Gastroesophageal sphincter (tissue), 4 donors: ENCODE results near the gene NIPAL4. TPM values are rescaled to one million over a fixed set of nuclear protein-coding genes. Genes with fewer than 3 reads are reported as not detected.

ENCODE experiments used
- ATAC-seq: fragments of 150-250 bp; one replicate; pipeline ENCODE4 v1.9.1; 2016; ENCODE audit warnings: mild to moderate bottlenecking, moderate library complexity
- H3K27ac ChIP-seq, 4 donors: fragments of 200-600 bp; sonication (generic) in 3 of 4; 1 replicate in 3 of 4; 2 replicates in 1 of 4; pipeline ENCODE4 v1.5.1; 2016 to 2019
- H3K27me3 ChIP-seq: fragments of 200-600 bp; sonication (generic); one replicate; pipeline ENCODE4 v1.5.1; 2019
- H3K36me3 ChIP-seq, 2 donors: fragments of 200-600 bp; sonication (generic); one replicate each; pipeline ENCODE4 v1.5.1; 2019; ENCODE audit warnings: control low read depth in 1 of 2
- H3K4me1 ChIP-seq, 3 donors: fragments of 200-600 bp; sonication (generic); 1 replicate in 2 of 3; 2 replicates in 1 of 3; pipeline ENCODE4 v1.5.1; 2016 to 2019; ENCODE audit warnings: control low read depth in 2 of 3
- H3K4me3 ChIP-seq, 2 donors: fragments of 200-600 bp; sonication (generic); one replicate each; pipeline ENCODE4 v1.5.1; 2019; ENCODE audit warnings: mild to moderate bottlenecking in 1 of 2, moderate library complexity in 1 of 2
- H3K9me3 ChIP-seq, 3 donors: fragments of 200-600 bp; sonication (generic); one replicate each; pipeline ENCODE4 v1.5.1; 2017 to 2019; ENCODE audit warnings: control low read depth in 2 of 3
- EP300 ChIP-seq: sonication (generic); formaldehyde crosslinking; IDR thresholded peaks from one replicate; pipeline ENCODE4 v1.6.1; 2017; ENCODE audit warnings: antibody characterized with exemption, mild to moderate bottlenecking
- POLR2A ChIP-seq, 2 donors: fragments of 450-650 bp; IDR thresholded peaks; one replicate each; pipeline ENCODE4 v1.6.1; 2017; ENCODE audit warnings: antibody characterized with exemption in 2 of 2, mild to moderate bottlenecking in 2 of 2, moderate library complexity in 1 of 2
- POLR2AphosphoS5 ChIP-seq: sonication (generic); formaldehyde crosslinking; IDR thresholded peaks from one replicate; pipeline ENCODE4 v1.6.1; 2017; ENCODE audit warnings: antibody characterized with exemption
- WGBS, 2 donors: methylation state at CpG; one replicate each; pipeline ENCODE4 v1.1.5; 2018; ENCODE audit warnings: low coverage in 1 of 2; 5-methylcytosine and 5-hydroxymethylcytosine counted together
- total RNA-seq, 4 donors: library from RNA; depleted of rRNA; stranded (reverse); fragments of >200 nt; gene quantifications; one replicate each; pipeline ENCODE4 v1.1.0, GENCODE V29; 2016
- TF ChIP-seq, protein P1 (sequence below), 4 experiments: fragments of 200-600 bp in 2 of 4; fragments of 450-650 bp in 2 of 4; sonication (generic) in 1 of 4; IDR thresholded peaks; one replicate each; pipeline ENCODE4 v1.5.1; 2017 to 2019; ENCODE audit warnings: antibody characterized with exemption in 4 of 4, mild to moderate bottlenecking in 2 of 4, moderate library complexity in 2 of 4

NIPAL4 gene
- total RNA-seq, 4 donors from 2014 or later: 1.2 to 4.8 (median 2.7) TPM

DNA sequence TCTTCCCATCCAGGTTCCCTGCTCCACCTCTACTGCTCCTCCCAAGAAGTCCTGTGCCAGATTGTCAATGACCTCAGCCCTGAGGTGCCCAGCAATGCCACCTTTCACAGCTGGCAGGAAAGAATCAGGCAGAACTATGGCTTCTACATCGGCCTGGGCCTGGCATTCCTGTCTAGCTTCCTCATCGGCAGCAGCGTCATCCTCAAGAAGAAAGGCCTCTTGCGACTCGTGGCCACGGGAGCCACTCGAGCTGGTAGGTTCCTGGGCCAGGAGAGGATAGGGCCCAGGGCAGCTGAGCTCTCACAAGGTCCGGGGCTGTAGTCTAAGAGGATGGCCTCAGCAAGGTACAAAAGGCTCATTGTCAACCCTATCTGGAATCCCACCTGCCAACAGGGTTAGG is 3.1 kb downstream of the NIPAL4 start:
- Histone ChIP-seq H3K4me3 (no peak overlapping the region), H3K4me1 (peaks cover 0 to 53% (median 16%) of the 10 kb centered on the region in 3 donors), H3K9me3 (no peaks in the 10 kb centered on the region), H3K36me3 (peaks cover 0 to 7% of the 10 kb centered on the region in 2 donors), H3K27ac (peak overlapping the region in 3 of 4 donors; percentile 56 to 72 (median 67)), H3K27me3 (peaks cover 3% of the 10 kb centered on the region)
- WGBS, 2 donors: no CpG with 5 or more reads among the region's 8 CpGs
- TF ChIP-seq, protein P1, sequence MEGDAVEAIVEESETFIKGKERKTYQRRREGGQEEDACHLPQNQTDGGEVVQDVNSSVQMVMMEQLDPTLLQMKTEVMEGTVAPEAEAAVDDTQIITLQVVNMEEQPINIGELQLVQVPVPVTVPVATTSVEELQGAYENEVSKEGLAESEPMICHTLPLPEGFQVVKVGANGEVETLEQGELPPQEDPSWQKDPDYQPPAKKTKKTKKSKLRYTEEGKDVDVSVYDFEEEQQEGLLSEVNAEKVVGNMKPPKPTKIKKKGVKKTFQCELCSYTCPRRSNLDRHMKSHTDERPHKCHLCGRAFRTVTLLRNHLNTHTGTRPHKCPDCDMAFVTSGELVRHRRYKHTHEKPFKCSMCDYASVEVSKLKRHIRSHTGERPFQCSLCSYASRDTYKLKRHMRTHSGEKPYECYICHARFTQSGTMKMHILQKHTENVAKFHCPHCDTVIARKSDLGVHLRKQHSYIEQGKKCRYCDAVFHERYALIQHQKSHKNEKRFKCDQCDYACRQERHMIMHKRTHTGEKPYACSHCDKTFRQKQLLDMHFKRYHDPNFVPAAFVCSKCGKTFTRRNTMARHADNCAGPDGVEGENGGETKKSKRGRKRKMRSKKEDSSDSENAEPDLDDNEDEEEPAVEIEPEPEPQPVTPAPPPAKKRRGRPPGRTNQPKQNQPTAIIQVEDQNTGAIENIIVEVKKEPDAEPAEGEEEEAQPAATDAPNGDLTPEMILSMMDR (IDR thresholded peaks at IDR 0.05): no peak
- TF ChIP-seq EP300: no peak
- TF ChIP-seq POLR2A (IDR thresholded peaks at IDR 0.05): no peak
- no peak for TF ChIP-seq POLR2AphosphoS5
- ATAC-seq: no peak

DNA sequence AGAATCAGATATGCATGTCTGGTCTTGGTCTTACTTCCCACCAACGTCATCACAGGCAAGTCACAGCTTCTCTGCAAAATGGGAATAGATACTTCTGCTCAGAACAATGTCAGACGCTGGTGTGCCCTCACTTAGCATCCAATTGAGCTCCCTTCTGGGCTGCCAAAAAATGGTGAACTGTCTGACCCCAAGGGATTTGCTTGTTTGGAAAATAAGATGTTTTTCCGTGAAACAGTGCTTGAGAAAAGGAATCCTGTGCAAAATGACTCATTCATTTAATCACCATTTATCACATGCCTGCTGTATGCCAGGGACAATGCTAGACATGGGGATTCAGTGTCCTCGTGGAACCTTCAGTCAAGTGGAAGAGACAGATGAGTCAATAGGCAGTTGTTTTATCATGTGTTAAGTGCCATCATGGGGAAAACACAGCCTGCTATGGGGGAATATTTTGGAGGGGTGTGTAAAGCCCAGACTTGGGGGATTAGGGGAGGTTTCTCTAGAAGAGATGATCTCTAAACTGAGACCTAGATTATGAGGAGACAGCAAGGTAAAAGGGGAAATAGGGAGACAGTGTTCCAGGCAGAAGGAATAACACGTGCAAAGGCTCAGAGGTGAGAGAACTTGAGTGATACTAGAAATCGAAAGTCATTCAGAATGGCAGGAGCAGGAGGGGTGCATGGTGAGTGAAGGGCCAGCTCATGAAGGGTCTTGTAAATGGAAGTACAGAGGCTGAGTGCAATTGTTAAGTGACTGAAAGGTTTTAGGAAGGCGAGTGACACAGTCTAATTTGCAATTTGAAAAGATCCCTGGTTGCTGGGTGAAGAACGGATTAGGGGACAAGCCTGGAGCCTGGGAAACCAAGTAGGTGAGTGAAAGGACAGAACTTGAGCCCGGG is 3.9 kb downstream of the NIPAL4 start:
- Histone ChIP-seq H3K27me3 (peaks cover 3% of the 10 kb centered on the region), H3K27ac (peak overlapping the region; percentile 5 to 72 (median 62)), H3K9me3 (no peaks in the 10 kb centered on the region), H3K36me3 (peaks cover 0 to 7% of the 10 kb centered on the region in 2 donors), H3K4me1 (peaks cover 0 to 48% (median 16%) of the 10 kb centered on the region in 3 donors), H3K4me3 (no peak overlapping the region)
- TF ChIP-seq POLR2AphosphoS5 (peak; percentile 80), POLR2A (IDR thresholded peaks at IDR 0.05) (no peak), EP300 (no peak)
- TF ChIP-seq, protein P1 (IDR thresholded peaks at IDR 0.05): no peak
- 42 to 47% methylated on average over 8 to 9 of the region's 9 CpGs for WGBS, 2 donors
- ATAC-seq: peak; percentile 26

DNA sequence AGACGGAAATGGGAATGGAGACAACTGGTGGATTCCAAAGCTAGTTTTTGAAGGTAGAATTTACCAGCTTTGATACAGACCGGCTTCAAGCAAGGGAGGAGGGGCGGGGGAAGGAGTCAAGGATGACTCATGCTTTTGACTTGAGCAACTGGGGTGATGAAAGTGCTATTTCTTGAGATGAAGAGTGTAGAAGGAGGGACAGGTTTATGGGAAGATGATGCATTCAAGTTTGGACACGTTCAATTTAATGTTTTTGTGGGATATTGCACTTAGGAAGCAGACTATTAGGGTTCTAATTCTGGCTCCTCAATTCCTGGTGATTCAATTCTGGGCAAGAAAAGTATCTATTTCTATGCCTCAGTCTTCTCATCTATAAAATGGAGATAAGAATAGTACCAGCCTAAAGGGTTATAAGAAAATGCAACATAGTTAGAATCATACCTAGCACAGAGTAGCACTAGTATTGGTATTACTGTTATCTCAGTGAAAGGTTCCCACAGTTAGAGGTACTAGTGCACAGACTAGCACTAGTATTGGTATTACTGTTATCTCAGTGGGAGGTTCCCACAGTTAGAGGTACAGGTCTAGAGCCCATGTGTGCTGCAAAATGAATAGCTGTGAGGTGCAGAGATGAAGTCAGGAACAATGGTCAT is 4.6 kb downstream of the NIPAL4 start:
- 28 to 30% methylated on average over 4 of the region's 4 CpGs for WGBS, 2 donors
- Histone ChIP-seq H3K4me3 (no peak overlapping the region), H3K4me1 (peaks cover 0 to 41% (median 14%) of the 10 kb centered on the region in 3 donors), H3K9me3 (no peaks in the 10 kb centered on the region), H3K27me3 (peaks cover 3% of the 10 kb centered on the region), H3K27ac (peak overlapping the region; percentile 5 to 72 (median 62)), H3K36me3 (peaks cover 0 to 7% of the 10 kb centered on the region in 2 donors)
- peak; percentile 89 for TF ChIP-seq POLR2AphosphoS5
- TF ChIP-seq, protein P1 (IDR thresholded peaks at IDR 0.05): no peak
- peak; percentile 88 for ATAC-seq

DNA sequence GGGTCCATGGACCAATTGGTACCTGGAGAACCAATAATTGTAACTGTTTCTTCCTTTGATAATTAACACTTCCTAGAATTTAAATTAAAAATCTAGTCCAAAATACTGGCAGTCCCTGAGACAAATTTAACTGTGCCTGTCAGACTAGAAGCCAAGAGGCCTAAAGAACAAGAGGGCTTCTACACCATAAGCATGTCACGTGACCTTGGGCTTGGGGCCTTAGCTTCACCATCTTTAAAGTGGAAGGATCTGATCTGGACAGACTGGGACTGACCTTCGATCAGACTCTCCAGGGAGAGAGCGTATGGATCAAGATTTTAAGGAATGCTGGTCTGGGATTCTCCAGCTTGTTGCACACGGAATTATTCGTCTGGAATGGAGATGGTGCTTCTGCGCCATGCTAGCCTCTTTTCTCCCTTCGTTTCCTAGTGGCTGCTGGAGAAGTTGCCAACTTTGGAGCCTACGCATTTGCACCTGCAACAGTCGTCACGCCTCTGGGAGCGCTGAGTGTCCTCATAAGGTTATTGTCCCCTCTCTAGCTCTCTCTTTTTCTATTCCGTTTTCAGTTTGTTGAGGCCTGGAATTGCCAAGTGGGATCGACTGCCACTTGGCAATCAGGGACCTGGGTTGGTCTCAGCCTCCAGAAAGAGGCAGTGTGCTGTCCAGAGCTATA is 8.4 kb downstream of the NIPAL4 start:
- TF ChIP-seq POLR2A (IDR thresholded peaks at IDR 0.05): no peak
- no peak for TF ChIP-seq POLR2AphosphoS5
- TF ChIP-seq, protein P1 (IDR thresholded peaks at IDR 0.05): no peak
- TF ChIP-seq EP300: no peak
- ATAC-seq: no peak
- WGBS, 2 donors: 92 to 98% methylated on average over 9 to 10 of the region's 13 CpGs
- Histone ChIP-seq H3K4me3 (no peak overlapping the region), H3K27me3 (no peaks in the 10 kb centered on the region), H3K27ac (no peak overlapping the region), H3K36me3 (peaks cover 0 to 21% of the 10 kb centered on the region in 2 donors), H3K9me3 (no peaks in the 10 kb centered on the region), H3K4me1 (peaks cover 0 to 38% (median 8%) of the 10 kb centered on the region in 3 donors)
